Stimulated activated CD4-positive, alpha-beta T cell treated with anti-CD3 and anti-CD28 coated beads, Interleukin-15, amount 100 ng/mL, for 24 hours (primary cell): ENCODE results near the gene LRRC71.

Source experiments
- DNase-seq: peaks from one replicate; pipeline ENCODE4 v3.0.0-alpha.2; 2020

Gene LRRC71

DNA sequence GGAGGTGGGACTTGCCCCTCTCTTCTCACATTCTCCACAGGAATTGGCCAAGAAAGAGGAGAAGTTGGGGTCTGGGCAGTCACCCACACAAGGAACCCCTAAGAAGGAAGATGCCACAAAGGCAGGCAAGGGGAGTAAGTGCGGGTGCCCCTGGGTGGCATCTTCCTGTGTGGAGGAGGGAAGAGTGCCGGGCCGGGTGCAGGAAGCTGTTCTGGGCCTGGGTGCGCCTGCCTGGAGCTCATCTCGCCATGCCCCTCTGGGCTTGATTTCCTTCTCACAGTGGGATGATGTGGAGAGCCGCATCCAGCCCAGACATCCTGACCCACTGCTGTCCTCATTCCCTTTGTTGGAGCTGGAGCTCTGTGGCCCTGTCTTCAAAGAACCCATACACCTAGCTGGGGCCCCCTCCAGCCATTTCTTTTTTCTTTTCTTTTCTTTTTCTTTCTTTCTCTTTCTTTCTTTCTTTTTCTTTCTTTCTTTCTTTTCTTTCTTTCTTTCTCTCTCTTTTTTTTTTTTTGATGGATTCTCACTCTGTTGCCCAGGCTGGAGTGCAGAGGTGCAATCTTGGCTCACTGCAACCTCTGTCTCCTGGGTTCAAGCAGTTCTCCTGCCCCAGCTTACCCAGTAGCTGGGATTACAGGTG, 9.3 kb downstream of the LRRC71 start:
- no peak for DNase-seq

DNA sequence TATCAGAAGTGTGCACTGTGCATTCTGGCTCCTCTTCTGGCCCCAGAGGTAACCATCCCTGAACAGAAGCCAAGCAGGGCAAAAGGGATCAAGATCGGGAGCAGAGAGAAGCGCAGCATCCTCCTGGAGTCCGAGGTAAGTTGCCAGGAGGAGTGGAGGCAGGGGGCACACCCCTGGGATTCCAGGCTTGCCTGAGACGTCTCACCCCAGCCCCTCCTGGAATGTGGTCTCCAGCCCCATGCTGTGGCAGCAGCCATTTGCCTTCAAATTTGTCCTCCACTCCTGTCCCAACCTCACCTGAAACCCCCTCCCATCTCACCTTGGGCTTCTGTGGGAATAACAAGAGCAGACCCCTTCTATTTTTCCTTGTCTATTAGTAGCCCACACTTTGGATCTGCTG, 10.1 kb downstream of the LRRC71 start:
- no peak for DNase-seq

DNA sequence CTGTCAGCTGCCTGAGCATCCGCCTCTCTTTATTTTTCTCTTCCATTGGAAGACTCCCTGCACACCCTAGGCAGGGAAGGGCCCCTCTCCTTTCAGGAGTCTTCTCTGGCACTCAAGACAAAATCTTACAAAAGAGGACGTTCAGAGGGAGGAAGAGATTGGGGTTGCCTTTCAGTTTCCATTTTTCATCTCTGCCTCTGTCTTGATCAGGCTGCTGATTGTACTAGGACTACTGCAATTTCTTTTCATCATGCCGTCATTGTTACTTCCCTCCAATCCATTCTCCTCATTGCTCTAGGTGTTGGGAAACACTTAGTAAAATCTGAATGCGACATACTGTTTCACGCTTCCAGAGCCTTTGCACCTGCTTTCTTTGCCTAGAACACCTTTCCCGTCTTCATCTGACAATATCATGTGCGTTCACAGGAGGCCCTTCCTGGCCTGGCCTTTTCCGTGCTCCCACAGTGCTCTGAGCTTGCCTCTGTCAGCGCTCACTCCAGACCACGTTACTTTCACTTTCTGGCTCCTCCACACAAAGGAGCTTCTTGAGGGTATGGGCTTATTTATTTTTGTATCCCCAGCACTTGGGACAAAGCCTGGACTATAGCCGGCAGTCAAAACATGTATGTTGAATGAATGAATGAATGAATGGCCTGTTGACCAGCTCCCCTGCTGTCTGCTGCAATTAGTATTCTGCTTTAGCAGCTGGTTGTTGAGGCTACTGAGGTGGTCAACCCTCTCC, 10.9 kb downstream of the LRRC71 start:
- DNase-seq: no peak

DNA sequence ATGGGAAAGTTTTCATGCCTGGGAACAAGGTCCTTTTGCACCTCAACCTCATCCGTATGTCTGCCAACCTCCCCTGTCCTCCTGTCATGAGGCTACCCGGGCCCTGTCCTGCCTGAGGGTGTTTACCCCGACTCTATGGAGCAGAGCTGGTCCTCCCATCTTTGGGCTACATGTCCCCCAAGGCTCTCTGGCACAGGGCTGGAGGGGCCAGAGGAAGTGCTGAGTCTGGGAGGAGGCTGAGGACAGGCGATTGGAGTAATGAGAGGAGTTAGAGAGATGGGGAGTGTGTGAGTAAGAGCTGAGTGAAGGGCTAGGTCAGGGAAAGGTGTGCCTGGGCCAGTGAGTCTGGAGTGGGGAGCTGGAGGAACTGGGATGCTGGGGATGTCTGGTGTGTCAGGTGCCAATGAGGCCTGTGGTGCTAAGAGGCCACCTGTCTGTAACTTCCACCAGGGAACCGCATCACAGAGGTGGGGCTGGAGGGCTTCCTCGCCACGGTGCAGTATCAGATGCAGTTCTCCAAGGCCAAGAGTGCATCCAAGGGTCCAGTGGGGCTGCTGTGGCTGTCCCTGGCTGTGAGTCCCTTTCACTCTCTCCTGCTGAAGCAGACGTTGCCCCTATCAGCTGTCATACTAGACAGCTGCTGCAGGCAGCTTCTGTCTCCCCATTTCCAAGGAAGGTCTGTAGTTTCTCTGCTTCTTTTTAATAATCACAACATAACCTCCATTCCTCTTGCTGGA, 11.7 kb downstream of the LRRC71 start:
- DNase-seq: no peak

DNA sequence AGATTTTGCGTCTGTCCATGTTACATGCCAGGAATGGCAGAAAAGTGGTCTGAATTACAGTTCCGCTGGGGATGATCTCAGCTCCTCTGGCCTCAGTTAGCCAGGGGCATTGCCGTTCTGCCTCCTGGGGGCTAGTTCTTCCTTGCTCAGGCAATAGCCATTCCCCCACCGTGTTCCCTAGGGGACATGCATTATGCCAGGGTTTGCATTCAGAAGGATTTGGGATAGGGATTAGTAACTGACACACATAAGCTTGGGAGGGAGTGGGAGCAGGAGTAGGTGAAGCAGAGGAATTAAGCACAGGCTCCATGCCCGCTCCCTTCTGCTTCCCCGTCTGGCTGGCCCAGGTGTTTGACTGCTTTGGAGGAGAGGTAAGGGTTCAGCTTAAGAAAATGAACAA, 12.7 kb downstream of the LRRC71 start:
- no peak for DNase-seq

DNA sequence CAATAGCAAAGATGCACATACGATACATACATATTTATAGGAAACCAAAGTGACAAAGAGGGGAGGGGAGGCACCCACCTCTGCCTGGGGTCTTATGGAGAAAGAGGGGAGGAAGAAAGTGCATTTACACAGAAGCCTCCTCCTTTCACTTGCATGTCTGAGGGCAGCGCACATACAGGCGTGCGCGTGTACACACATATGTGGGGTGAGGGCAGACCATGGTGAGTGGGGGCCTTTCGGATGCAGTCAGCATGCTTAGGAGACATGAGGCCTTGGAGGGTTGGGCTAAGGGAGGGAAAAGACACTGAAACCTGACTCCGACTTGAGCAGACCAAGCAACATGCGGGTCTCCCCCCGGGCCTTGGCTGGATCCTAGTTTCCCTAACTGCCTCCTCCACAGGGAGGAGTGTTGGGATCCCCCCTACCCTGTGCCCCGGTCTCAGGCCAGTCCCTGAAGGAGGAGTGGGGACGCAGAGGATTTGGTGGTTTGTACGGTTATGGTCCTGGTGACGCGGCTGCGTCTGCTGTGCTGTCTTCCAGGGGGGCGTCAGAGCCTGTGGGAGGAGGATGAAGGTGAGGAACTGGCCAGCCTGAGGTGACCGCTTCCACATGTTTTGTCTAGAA, 15.2 kb downstream of the LRRC71 start:
- no peak for DNase-seq

DNA sequence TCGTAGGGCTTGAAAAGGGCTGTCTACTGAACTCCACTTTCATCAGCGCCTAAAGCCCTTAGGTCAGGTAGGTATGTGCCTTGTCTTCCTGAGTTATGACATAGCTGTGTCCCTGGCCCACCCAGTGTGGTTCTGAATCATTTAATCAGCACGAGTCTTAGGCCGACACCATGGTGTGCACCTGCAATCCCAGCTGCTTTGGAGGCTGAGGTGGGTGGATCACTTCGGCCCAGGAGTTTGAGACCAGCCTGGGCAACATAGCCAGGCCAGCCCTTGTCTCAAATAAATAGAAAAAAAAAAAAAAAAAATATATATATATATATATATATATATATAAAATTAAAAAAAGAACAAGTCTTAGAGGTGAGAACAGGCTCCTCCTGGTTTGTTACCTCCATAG, 15.8 kb downstream of the LRRC71 start:
- DNase-seq: no peak

DNA sequence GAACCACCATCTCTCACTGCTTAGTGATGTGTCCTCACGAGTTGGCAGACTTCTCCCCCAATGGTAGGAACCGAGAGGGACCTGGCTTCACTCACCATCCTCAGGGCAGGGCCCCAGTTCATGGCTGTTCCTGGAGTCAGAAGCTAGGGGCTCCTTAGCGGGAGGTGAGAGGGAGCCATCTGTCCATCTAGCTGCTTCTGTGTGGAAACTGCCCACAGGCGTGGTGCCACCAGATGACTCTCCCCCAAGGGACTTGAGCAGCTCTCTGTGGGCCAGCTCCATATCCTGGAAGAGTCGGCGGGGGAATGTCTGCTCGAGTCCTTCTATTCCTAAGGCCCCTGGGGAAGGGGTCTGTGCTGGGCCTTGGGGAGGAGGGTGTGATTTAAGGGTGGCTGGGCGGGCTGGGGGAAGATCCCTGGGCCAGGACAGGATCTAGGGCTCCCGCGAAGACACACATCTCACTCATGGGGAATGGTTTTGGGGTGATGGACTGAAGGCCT, 16.3 kb downstream of the LRRC71 start:
- no peak for DNase-seq

DNA sequence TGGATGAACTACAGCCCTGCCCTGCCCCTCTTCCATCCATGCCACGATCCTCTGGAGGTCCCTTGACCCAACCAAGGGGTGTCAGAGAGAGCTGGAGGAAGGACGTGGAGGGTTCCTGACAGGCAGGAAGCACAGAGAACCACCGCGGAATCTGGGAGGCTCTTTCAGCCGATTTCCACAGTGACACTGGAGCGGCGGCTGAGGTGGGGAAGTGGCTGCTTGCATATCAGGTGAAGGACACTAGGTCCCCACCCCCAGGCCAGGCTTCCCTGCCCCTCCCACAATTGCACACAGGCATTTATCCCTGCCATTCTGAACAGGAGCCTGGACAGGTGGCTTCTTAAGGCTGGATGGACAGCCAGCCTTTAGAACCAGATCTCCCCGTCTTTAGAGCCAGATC, 17.5 kb downstream of the LRRC71 start:
- DNase-seq: no peak

DNA sequence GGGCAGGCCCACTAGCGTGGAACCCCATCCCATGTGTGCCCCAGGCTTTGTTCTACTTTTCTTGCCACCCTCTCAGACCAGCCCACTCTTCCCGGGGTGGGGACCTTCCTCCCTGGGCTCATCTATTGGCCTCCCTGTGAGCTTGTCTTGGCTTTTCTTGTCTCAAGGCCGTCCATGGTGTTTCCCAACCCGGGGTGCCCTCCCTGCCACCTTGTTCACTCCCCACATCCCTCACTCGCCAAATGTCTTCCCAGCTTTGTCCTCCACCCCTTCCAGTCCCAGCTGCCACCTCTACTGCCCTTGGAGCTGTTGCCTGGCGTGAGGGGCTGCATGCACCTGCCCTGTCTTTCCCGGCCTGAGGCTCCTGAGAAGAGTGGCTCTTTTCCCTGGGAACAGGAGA, 18.4 kb downstream of the LRRC71 start:
- DNase-seq: no peak

DNA sequence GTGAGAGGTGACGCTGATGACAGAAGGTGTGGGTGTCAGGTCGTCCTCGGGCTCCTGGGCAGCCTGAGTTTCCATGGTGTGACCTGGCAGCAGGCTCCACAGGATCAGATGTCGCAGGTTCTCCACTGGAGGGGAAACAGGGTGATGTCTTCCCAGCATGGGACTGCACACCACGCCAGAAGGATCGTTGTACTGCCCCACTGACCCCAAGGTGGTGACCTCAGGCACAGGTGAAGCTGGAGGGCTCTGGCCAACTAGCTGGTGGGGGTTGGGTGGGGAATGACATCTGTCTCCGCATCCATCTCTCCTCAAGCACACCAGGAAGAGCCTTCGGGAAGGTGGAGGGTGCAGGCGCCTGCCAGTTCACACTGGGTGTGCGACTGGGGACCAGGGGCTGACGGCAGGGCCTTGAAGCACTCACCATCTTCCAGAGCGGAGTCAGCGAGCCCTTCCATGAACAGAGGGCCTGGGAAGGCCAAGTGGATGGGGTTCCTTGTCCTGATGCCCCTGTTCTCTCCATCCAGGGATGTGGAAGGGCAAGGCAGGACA, 19.4 kb downstream of the LRRC71 start:
- DNase-seq: no peak

DNA sequence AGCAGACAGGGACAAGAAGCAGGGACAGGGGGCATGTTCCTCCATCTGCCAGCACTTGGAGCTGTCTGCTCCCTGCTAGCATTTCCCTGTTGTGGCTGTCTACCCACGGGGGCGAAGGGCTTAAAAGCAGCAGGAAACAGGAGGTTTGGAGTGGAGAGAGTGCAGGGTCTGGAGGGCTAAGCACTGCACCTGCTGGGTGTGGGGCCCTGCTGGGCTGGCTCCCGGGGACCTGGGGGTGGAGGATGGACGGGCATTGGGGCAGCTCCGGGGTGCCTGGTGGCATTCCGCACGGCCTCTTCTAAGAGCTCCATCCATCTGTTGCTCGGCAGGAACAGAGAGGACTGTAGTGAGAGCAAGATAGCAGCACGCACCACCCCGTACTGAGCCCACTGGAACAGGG, 21.2 kb downstream of the LRRC71 start:
- no peak for DNase-seq

DNA sequence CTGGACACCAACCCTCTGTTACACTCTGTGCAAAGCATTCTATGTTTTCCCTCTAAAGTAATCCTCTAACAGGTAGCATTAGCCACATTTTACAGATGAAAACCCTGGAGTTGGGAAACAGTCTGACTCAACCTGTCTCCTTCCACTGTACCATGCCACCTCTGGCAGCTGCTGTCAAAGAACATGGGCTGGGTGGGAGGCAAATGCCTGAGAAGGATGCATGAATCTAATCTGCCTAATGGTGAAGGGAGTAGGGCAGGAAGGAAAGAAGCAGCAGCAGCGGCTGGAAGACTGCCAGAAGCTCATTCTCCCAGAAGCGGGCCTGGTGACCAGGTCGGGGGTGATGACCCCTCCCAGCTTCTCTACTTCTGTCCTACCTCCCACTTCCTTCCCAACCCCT, 21.7 kb downstream of the LRRC71 start:
- no peak for DNase-seq

DNA sequence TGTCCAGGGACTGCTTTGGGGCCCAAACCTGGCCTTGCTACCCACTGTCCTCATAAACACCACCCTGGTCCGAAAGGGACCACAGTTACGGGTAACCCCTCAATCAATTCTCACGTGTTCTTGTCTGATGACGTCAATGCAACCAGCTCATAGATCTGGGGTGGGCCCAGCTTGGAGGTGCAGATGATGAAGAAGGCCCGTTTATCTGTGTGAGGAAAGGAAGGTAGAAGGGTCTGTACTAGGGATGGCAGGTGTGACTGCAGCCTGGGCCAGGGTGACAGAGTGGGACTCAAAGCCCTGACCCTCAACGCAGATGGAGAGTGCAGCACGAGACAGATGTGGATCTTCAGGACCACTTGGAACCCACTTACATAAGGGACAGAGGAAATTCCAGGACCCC, 22.1 kb downstream of the LRRC71 start:
- no peak for DNase-seq

DNA sequence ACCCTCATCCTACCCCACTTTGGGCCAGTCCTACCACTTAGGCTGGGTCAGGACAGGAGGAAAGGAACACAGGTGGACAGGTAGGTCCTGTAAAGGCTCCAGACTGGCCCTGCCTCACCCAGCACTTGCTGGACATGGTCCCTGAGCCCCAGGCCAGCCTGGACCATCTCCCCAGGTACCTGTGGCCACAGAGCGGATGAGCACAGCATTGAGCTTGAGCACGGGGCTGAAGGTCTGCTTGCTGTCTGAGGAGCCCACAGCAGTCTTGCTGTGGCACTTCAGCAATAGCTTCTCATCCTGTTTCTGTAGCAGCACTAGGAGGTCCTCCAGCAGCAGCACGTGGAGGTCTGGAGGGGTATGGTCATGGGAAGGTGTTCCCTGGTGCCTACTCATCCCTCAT, 23.3 kb downstream of the LRRC71 start:
- no peak for DNase-seq

DNA sequence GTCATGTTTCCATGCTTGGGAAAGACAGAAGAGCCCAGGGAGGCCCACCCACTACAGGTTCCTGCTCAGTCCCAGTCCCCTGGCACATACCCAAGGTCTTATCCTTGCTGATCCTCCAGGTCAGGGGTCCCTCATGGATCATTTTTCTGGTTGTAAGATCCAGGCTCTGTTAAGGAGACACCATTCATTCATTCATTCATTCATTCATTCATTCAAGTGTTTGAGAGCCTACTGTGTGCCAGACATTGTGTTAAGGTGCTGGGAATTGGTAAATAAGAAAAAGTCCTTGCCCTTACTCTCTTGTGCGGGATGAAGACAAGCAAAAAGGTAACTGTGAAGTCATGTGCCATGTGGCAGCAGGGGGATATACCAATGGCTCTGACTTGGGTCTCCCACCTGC, 23.8 kb downstream of the LRRC71 start:
- DNase-seq: no peak

DNA sequence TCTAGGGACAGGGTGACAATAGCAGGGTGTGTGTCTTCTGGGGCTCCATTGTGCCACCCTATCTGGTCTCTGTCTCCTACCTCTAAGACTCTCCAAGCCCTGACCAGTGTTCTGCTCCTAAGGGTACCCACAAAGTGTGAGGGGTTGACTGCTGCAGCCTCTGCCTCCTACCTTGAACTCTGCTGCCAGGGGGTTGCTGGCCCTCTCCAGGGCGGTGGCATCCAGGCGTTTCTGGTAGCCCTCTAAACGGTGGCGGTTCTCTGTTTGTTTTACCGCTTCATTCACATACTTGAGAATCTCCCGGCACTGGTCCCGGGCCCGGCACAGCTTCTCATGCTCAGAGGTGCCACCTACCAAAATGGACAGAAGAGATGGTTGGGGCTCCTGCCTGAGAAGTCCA, 24.4 kb downstream of the LRRC71 start:
- no peak for DNase-seq

DNA sequence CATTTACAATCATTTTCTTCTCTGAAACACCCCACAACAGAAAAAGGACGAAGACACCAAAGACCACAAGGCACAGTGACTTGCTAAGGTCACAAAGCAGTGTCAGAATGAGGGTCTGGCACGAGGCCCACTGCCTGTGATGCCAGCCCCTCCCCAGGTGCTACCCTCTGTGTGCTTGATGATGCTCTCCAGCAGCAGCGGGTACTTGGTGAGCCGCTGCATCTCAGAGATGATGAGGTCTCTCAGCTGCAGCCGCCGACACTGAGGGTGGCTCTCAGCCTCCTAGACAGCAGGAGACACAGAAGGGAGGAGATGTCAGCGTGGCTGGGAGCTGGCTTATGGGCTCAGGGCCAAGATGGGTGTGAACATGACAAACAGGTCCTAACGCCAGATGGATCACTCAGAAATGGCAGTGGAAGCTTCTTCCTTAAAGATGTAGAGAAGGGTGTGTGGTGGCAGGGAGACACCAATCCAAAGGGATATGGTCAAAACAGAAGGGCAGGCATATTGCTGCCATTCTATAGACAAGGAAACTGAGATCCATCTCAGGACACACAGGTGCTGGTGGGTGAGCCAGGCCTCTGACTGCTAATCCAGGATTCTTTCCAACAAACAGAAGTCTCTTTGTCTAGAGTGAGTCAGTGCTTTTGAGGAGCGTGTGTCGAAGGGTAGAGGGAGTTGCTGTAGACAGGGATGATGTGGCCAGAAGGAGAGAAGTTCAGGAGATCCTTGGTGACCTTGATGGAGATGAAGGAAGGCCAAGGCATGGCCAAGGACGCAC, 25.6 kb downstream of the LRRC71 start:
- no peak for DNase-seq

DNA sequence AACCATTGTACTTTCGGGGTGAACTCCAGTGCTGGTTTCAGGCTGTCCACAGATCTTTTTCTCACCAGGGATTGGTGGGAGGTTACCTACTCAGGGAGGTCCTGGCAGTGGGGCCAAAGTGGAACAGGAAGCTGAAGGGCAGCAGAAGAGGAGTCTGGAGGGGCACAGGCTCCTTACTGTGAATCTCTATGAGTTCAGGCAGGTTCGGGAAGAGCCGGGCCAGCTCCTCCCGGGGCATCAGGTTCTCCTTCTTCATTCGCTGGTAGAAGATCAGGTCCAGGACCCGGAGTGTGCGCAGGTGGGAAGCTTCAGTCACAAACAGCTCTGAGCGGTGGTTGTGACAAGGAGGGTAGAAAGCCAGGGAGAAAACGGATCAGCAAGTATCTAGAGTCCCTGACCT, 26.7 kb downstream of the LRRC71 start:
- no peak for DNase-seq

DNA sequence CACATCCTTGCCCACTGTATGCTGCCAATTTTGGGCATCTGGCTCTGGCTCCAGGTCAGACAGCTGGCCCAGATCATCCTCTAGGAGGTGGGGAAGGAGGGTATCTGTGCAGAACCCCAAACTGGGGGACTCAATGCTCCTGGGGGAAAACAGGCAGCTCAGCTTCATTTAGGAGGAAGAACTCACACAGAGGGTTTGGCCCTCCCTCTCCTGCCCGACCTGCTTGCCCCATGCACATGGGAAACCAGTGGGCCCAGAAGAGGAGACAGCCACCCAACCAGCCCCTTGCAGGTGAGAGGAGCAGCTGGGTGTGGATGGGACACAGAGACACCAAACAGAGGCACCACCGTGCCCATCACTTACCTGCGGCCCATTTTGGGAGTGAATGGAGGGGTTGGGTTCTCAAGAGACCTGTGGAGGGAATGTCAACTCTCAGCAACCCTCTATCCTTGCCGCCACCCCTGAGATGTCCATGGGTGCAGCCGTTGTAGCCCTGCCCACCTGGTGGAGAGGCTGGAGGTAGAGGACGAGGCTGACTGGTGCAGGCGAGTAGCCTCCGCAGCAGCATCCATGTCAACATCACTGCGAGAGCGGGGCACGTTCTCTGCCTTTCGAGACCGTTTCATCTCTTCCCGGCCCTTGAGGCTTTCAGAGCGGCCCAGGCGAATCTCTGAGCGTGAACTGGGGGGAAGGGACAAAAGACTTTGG, 27.5 kb downstream of the LRRC71 start:
- no peak for DNase-seq

DNA sequence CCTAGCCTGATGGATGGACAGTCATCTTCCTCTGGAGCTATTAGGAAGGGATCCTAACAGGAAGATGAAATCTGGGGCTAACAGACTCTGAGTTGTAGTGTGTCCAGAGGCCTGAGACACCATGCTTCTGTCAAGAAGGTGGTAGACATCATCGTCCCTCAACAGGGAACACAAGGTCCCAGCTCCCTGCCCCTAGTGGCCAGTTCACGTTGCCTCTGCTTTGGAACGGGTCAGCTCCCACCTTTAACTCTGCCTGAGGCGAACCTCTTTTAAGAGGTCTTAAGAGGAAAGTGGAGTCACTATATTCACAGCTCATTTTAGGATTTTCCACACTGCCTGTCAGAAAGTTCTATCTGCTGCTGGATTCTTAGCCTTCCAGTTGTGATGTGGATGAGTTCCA, 28.3 kb downstream of the LRRC71 start:
- no peak for DNase-seq

DNA sequence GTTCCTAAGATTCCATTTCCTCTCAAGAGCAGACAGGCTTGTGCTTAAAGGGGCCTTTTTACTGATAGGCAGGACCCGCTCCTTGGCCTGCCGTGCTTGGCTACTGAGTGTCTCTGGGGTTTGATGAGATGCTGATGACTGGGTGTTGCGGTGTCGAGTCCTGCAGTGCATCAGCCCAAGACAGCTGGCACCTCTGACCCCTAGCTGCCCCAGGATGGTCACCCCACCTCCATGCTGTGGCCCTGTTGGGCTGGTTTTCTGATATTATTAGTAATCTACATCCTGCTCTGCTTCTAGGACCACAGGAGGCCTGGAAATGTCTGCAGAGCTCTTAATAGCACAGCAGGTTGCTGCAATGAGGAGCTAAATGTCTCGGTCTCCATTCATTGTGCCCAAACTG, 28.7 kb downstream of the LRRC71 start:
- no peak for DNase-seq
